CD4-positive, alpha-beta T cell treated with Interleukin-6 for 4 hours (primary cell): Measurements from ENCODE around the gene UBE2H.

Experiments
- DNase-seq: peaks from one replicate; pipeline ENCODE4 v3.0.0-alpha.2; 2020; ENCODE audit warnings: mixed read lengths

UBE2H gene

DNA sequence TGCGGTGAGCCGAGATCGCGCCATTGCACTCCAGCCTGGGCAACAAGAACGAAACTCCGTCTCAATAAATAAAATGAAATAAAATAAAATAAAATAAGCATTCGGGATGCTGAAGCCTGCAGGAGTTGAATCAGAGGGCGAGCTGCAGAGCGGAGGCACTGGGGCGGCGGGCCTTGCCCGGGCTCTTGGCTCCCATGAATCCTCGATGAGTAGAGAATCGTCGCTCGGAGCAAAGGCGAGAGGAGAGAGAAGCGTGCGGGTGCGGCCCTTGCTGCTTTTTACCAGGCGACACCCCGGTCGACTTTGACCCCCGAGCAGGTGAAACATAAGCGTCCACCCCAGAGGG lies 168.3 kb downstream of the UBE2H start:
- DNase-seq: no peak

DNA sequence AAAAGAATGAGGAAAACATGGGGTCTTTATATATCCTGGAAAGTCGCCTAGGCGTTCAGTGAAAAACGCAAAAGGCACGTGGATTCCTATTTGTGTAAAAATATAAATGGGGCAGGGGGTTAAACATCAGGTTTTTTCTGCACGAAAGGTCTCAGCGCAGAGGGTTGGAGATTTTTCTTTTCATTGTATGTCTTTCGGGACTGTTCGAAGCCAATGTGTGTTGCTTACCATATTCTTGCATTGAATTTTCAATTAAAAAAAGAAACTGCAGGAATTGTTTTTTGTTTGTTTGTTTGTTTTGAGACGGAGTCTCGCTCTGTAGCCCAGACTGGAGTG lies 169.2 kb downstream of the UBE2H start:
- no peak for DNase-seq

DNA sequence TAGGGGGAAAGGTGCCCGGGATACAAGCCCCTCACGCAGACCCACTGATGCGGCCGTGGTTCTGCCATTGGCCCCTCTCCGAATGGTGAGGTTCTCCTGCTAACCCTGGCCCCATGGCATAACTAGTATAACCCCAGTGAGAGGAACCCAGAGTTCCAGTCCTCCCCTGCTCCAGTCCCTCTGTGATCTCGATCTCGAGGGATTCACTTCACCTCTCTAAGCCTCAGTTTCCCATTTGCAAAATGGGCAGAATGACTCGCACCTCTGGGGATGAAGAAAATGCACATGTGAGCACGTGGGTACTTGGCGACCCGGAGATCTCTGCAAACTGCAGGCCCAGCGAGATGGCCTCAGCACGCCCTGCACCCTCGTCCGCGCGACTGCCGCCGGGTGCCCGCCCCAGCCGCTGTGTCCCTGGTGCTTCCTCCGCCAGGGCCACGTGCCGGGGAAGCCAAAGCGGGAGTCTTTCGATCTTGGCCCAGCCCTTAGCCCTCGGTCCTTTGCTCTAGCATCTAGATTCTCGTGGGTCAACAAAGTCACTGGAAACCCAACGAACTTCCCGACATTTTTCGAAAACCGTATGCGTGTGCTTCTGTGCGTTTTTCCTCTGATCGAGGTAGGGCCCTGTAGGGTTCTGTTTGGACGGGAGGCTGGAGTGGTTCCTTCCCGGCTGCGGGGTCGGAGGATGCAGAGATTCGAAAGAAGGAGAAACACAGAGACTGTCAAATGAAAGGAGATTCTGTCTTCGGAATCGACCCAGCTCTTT lies 169.8 kb downstream of the UBE2H start:
- DNase-seq: no peak

GRCh38 chr7:129781928-129782817 lies 170.6 kb downstream of the UBE2H start:
- DNase-seq: peak; percentile 33

- DNase-seq: peak; percentile 22
These were observed 171.5 kb downstream of the UBE2H start for GRCh38 chr7:129780974-129781927.
